NB4 (cell line): Measurements from ENCODE around the gene AP4E1.

Experiments
- CTCF ChIP-seq: IDR thresholded peaks from one replicate; pipeline ENCODE4 v1.5.1; 2012; ENCODE audit warnings: low read depth, low read length
- MAX ChIP-seq: IDR thresholded peaks from 2 replicates; pipeline ENCODE4 v1.6.1; 2011; ENCODE audit warnings: low read depth, low read length
- MYC ChIP-seq: IDR thresholded peaks from 2 replicates; pipeline ENCODE4 v1.6.1; 2011; ENCODE audit warnings: low read depth, low read length
- POLR2A ChIP-seq: IDR thresholded peaks from 2 replicates; pipeline ENCODE4 v1.6.1; 2011; ENCODE audit warnings: mild to moderate bottlenecking; ENCODE audit not compliant: insufficient read length; ENCODE audit errors: extremely low read depth

- no peak for TF ChIP-seq CTCF
- TF ChIP-seq MAX: no peak
- no peak for TF ChIP-seq POLR2A
- TF ChIP-seq MYC: no peak
These were observed 35.6 kb upstream of the AP4E1 start for GRCh38 chr15:50872832-50873426.
